ENCODE data around the gene VSTM4.

VSTM4 gene

GRCh38 chr10:49053053-49053997 is 62.0 kb downstream of the VSTM4 start:
- Histone ChIP-seq H3K4me3 (ENCODE audit: low read depth in 1 of 2, low read length in 2 of 2) (no peak overlapping the region), H3K4me1 (ENCODE audit: insufficient read depth, low read length) (no peaks in the 10 kb centered on the region), H3K4me2 (ENCODE audit: insufficient read depth, low read length) (no peak overlapping the region), H4K20me1 (ENCODE audit: insufficient read depth, low read length) (no peaks in the 10 kb centered on the region), H3K79me2 (ENCODE audit: insufficient read depth, low read length) (no peaks in the 10 kb centered on the region), H3K9ac (ENCODE audit: low read depth, low read length) (no peak overlapping the region), H2AFZ (ENCODE audit: low read depth, low read length) (no peak overlapping the region), H3K36me3 (ENCODE audit: insufficient read depth, low read length) (no peaks in the 10 kb centered on the region), H3K27ac (ENCODE audit: low read length) (no peak overlapping the region), H3K9me3 (ENCODE audit: insufficient read depth, low read length, severe bottlenecking) (no peaks in the 10 kb centered on the region), H3K27me3 (ENCODE audit: insufficient read depth, low read length, poor library complexity) (no peaks in the 10 kb centered on the region)
- TF ChIP-seq EZH2 (IDR thresholded peaks at IDR 0.05; ENCODE audit: borderline replicate concordance, low read depth, low read length, severe bottlenecking): no peak
- TF ChIP-seq, protein P1, sequence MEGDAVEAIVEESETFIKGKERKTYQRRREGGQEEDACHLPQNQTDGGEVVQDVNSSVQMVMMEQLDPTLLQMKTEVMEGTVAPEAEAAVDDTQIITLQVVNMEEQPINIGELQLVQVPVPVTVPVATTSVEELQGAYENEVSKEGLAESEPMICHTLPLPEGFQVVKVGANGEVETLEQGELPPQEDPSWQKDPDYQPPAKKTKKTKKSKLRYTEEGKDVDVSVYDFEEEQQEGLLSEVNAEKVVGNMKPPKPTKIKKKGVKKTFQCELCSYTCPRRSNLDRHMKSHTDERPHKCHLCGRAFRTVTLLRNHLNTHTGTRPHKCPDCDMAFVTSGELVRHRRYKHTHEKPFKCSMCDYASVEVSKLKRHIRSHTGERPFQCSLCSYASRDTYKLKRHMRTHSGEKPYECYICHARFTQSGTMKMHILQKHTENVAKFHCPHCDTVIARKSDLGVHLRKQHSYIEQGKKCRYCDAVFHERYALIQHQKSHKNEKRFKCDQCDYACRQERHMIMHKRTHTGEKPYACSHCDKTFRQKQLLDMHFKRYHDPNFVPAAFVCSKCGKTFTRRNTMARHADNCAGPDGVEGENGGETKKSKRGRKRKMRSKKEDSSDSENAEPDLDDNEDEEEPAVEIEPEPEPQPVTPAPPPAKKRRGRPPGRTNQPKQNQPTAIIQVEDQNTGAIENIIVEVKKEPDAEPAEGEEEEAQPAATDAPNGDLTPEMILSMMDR (IDR thresholded peaks at IDR 0.05; ENCODE audit: borderline replicate concordance, extremely low read depth, low read length, poor library complexity, severe bottlenecking): no peak
- ATAC-seq (ENCODE audit: insufficient read depth, low read depth): no peak
- peak; percentile 9 for DNase-seq

- H3K9ac ChIP-seq (ENCODE audit: low read depth, low read length): no peak overlapping the region
- H3K4me2 ChIP-seq (ENCODE audit: insufficient read depth, low read length): no peak overlapping the region
- no peaks in the 10 kb centered on the region for H4K20me1 ChIP-seq (ENCODE audit: insufficient read depth, low read length)
- no peak for TF ChIP-seq EZH2 (IDR thresholded peaks at IDR 0.05; ENCODE audit: borderline replicate concordance, low read depth, low read length, severe bottlenecking)
- TF ChIP-seq, protein P1 (IDR thresholded peaks at IDR 0.05; ENCODE audit: borderline replicate concordance, extremely low read depth, low read length, poor library complexity, severe bottlenecking): no peak
- DNase-seq (no peak), ATAC-seq (ENCODE audit: insufficient read depth, low read depth) (no peak)
- no peaks in the 10 kb centered on the region for H3K27me3 ChIP-seq (ENCODE audit: insufficient read depth, low read length, poor library complexity)
- no peaks in the 10 kb centered on the region for H3K4me1 ChIP-seq (ENCODE audit: insufficient read depth, low read length)
- no peaks in the 10 kb centered on the region for H3K9me3 ChIP-seq (ENCODE audit: insufficient read depth, low read length, severe bottlenecking)
- H2AFZ ChIP-seq (ENCODE audit: low read depth, low read length): no peak overlapping the region
- no peak overlapping the region for H3K27ac ChIP-seq (ENCODE audit: low read length)
- H3K4me3 ChIP-seq (ENCODE audit: low read depth in 1 of 2, low read length in 2 of 2): no peak overlapping the region
- H3K79me2 ChIP-seq (ENCODE audit: insufficient read depth, low read length): no peaks in the 10 kb centered on the region
- no peaks in the 10 kb centered on the region for H3K36me3 ChIP-seq (ENCODE audit: insufficient read depth, low read length)
Observed at GRCh38 chr10:49052069-49052468, 63.3 kb downstream of the VSTM4 start.

GRCh38 chr10:49050906-49051305 is 64.4 kb downstream of the VSTM4 start:
- H3K4me2 ChIP-seq (ENCODE audit: insufficient read depth, low read length): no peak overlapping the region
- H3K27me3 ChIP-seq (ENCODE audit: insufficient read depth, low read length, poor library complexity): no peaks in the 10 kb centered on the region
- H4K20me1 ChIP-seq (ENCODE audit: insufficient read depth, low read length): no peaks in the 10 kb centered on the region
- H3K4me3 ChIP-seq (ENCODE audit: low read depth in 1 of 2, low read length in 2 of 2): no peak overlapping the region
- no peaks in the 10 kb centered on the region for H3K9me3 ChIP-seq (ENCODE audit: insufficient read depth, low read length, severe bottlenecking)
- H3K36me3 ChIP-seq (ENCODE audit: insufficient read depth, low read length): no peaks in the 10 kb centered on the region
- H3K9ac ChIP-seq (ENCODE audit: low read depth, low read length): no peak overlapping the region
- no peaks in the 10 kb centered on the region for H3K79me2 ChIP-seq (ENCODE audit: insufficient read depth, low read length)
- H3K27ac ChIP-seq (ENCODE audit: low read length): no peak overlapping the region
- no peak for TF ChIP-seq EZH2 (IDR thresholded peaks at IDR 0.05; ENCODE audit: borderline replicate concordance, low read depth, low read length, severe bottlenecking)
- TF ChIP-seq, protein P1 (IDR thresholded peaks at IDR 0.05; ENCODE audit: borderline replicate concordance, extremely low read depth, low read length, poor library complexity, severe bottlenecking): no peak
- H3K4me1 ChIP-seq (ENCODE audit: insufficient read depth, low read length): no peaks in the 10 kb centered on the region
- ATAC-seq (ENCODE audit: insufficient read depth, low read depth): no peak
- H2AFZ ChIP-seq (ENCODE audit: low read depth, low read length): no peak overlapping the region
- no peak for DNase-seq

All from DND-41 (cell line).